NCI-H146 treated with DMSO at 0.1 percent for 48 hours (cell line): ENCODE measurements around the gene SCLY.
"Not testable (repeated sequence)": the region's sequence is repeated elsewhere in the genome, so short reads cannot be mapped to it uniquely, and the experiment has no call there.

Source experiments
- DNase-seq: peaks from one replicate; lab custom pipeline; 2025; ENCODE audit not compliant: unreplicated experiment; lab: John Stamatoyannopoulos, UW

SCLY gene

DNA sequence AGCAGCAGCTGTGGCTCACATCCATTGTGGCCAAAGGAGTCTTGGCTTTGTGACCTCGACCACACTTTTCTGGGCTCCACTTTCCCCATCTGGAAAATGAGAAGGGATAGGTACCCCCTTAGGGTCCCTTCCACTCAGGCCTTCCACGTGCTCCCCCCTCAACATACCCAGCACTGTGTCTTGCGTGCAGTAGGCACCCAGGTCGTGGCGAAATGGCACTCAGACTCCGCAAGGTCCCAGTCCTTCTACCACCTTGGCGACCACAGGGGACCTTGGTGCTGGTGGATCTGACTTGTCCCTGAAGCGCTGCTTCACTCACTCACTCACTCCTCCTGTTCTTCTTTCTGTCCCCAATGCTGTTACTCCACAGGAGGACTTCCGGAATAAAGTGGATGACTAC lies 19.9 kb upstream of the SCLY start:
- no peak for DNase-seq

DNA sequence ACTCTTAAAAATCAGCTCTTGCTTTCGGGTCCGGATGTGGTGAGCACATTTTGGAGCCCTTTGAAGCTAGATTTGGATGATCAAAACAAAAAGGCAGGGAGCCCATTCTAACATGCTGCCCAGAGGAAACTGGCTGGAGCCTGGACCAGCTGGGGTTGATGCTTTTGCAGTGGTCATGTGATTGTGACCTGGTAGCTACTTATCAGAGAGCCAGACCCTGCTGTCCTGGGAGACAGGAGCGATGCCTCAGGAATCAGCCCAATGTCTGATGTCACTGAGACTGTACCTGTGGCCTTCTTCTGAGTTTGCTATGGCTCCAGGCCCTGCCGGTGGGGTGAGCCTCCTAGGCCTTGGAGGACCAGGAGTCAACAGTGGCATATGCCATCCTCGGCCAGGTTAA lies 18.7 kb upstream of the SCLY start:
- DNase-seq, result no peak

- DNase-seq, result no peak
These were observed 17.8 kb upstream of the SCLY start for GRCh38 chr2:238042849-238043584.

DNA sequence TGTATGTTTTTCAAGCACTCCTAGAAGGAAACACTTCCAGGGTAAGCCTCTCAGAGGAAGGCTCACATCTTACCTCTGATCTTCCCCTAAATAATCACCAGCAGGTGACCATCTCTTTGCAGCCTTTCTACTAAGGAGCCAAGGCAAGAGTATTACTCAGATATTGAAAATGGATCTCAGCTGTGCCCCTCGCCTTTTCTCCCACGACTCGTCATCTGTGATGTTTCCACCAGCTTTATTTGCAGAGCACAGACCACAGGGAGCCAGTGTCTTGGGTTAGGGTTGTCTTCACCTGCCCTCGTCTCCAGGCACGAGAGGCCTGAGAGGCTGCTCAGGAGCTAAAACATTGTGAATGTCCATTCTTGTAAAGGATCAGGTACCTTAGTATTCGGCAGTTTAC lies 16.9 kb upstream of the SCLY start:
- DNase-seq, result no peak

DNA sequence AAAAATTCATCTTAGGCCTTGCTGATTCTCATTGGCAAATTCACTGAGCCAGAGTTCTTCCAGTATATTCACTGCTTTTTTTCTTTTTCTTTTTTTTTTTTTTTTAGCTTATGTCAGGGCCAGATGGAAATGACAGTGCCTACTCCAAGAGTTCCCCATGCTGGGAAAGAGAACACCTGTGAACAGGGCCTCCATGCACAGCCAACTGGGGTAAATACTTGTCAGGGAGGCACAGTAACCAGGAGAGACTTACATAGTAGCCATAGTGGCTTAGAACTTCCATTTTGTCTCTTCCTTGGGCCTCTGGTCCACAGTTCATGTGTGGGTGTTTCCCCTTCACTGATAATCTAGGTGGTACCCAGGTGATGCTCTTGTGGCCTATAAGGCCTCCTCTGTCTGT lies 15.2 kb upstream of the SCLY start:
- DNase-seq, result no peak

DNA sequence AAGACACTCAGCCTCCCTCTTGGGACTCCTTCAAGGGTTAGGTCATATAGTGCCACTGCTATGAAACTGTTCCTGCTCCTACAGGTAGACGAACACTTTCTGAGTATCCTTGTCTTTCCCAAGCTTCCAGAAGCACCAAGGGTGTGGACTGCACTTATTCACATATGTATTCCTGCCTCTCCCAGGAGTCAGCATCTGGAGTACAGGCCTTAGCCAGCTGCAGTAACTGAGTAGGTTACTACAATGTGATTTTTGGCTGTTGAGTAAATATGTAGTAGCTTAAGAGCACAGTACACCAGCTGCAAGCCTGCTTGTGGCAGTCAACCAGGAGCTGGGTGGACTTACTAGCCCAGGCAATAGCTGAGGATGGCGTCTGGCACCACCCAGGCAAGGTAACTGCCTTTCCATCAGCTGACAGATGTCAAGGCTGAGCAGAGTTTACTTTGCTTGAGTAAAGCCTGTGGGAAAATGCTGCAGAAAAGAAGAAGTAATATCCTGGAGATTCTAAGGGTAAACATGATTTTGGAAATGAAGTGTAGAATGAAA lies 14.0 kb upstream of the SCLY start:
- no peak for DNase-seq

DNA sequence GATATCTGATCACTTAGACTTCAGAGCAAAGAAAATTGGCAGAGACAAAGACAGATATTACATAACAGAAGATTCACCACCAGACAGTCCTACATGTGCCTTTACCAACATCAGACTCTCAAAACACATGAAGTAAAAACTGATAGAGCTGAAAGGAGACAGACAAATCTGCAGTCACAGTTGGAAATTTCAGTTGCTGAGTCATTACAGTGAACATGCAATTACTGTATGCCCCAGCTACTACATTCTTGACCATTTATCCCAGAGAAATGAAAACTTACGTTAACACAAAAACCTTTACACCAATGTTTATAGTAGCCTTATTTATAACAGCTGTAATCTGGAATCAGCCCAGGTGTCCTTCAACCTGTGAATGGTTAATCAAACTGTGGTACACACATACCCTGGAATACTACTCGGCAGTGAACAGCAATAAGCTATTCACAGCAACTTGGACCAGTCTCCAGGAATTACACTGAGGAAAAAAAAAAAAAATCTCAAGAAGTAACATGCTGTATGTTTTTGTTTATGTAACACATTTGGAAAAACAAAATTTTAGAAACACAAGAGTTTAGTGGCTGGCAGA lies 7.5 kb upstream of the SCLY start:
- no peak for DNase-seq

GRCh38 chr2:238055841-238056240 lies 5.0 kb upstream of the SCLY start:
- DNase-seq, result no peak

- not testable (repeated sequence) for DNase-seq
These were observed 2.9 kb upstream of the SCLY start for GRCh38 chr2:238057696-238058575.

- no peak for DNase-seq
These were observed 1.3 kb upstream of the SCLY start for GRCh38 chr2:238059505-238059904.

- no peak for DNase-seq
These were observed 682 bp upstream of the SCLY start for GRCh38 chr2:238060096-238060541.

- peak; percentile 50 for DNase-seq
These were observed 758 bp downstream of the SCLY start for GRCh38 chr2:238061315-238062202.

DNA sequence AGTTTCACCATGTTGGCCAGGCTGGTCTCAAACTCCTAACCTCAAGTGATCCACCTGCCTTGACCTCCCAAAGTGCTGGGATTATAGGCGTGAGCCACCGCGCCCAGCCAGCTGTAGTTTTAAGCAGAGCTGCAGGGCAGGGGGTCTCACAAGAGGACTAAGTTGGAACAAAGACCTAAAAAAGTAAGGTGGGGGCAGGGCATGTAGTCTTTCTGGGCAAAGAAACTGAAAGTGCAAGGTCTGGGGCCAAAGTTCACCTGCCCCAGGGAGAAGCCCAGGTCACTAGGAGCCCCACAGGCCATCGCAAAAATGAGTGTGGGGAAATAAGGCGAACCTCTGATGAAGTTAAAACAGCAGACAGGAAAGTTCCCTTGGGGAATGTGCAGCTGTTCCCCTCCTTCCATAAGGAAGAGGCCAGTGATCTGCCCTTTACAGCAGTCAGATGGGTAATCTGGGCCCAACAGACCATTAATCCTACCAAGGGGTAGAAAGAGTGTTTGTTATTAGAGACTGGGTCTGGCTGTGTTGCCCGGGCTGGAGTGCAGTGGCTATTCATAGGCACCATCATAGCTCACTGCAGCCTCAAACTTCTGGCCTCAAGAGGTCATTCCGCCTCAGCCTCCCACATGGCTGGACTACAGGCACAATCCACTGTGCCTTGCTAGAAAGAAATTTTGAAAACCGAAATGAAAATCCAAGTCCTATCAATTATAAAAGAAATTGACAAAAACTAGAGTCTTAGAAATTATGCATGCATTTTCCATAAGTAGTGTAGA lies 2.8 kb downstream of the SCLY start:
- no peak for DNase-seq

GRCh38 chr2:238064376-238064775 lies 3.6 kb downstream of the SCLY start:
- no peak for DNase-seq

DNA sequence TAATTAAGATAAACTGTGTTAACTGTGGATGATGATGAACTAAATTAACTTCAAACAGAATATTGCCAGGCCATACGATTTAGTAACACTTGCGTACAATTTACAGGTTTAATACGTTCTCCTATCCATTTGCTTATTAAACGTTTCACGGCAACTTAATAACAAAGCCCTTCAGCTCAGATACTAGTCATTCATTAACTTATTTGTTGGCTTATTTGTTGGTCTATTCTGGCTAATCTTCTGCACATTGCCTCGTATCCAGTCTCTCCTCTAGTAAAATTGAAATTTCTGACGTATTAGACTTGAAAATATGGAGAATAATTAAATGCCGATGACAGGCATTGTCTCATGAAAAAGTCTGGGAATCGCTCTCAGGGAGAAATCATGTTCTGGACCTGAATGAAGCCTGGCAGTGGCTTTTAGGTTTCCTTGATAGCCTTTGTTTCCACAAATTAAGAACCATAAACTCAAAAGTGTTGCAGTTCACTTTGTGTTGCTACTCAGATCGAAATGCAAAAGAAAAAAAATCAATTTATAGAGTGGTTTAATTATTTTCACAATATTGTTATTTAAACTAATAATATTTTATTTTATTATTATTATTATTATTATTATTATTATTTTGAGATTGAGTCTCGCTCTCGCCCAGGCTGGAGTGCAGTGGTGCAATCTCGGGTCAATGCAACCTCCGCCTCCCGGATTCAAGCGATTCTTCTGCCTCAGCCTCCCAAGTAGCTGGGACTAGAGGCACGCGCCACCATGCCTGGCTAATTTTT lies 4.5 kb downstream of the SCLY start:
- DNase-seq, result no peak

- no peak for DNase-seq
These were observed 5.4 kb downstream of the SCLY start for GRCh38 chr2:238066218-238066617.

DNA sequence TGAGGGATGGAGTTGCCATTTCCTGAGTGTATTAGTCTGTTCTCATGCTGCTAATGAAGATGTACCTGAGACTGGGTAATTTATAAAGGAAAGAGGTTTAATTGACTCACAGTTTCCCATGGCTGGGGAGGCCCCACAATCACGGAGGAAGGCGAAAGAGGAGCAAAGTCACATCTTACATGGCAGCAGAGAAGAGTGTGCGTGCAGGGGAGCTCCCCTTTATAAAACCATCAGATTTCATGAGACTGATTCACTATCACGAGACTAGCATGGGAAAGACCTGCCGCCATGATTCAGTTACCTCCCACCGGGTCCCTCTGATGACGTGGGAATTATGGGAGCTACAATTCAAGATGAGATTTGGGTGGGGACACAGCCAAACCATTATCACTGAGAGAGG lies 5.9 kb downstream of the SCLY start:
- not testable (repeated sequence) for DNase-seq

- no peak for DNase-seq
These were observed 7.1 kb downstream of the SCLY start for GRCh38 chr2:238067939-238068338.
